Natural killer cell (primary cell): ENCODE results near the gene CREBZF. TPM values are rescaled to one million over a fixed set of nuclear protein-coding genes. Genes with fewer than 3 reads are reported as not detected.
"Not testable (repeated sequence)": the region's sequence is repeated elsewhere in the genome, so short reads cannot be mapped to it uniquely, and the experiment has no call there.

Experiments
- ATAC-seq, 3 donors: fragments of 150-1000 bp in 2 of 3; fragments of 200-7000 bp in 1 of 3; cut with Tn5 transposase; 1 replicate in 1 of 3; 2 replicates in 2 of 3; pipeline ENCODE4 v1.10.0; 2021; ENCODE audit warnings: mild to moderate bottlenecking in 2 of 3, moderate library complexity in 2 of 3
- DNase-seq, 2 donors: peaks; one replicate each; pipeline versions ENCODE4 v3.0.0 to v3.0.0-alpha.2; 2013 to 2021; ENCODE audit warnings: mixed read lengths in 1 of 2
- H3K27ac ChIP-seq: one replicate; pipeline ENCODE4 v1.5.1; 2013; ENCODE audit warnings: mild to moderate bottlenecking, low read length
- H3K27me3 ChIP-seq: one replicate; pipeline ENCODE4 v1.6.1; 2013; ENCODE audit warnings: low read length; ENCODE audit not compliant: control insufficient read depth, insufficient read depth
- H3K36me3 ChIP-seq: one replicate; pipeline ENCODE4 v1.6.1; 2013; ENCODE audit warnings: low read length; ENCODE audit not compliant: control insufficient read depth, insufficient read depth
- H3K4me1 ChIP-seq: one replicate; pipeline ENCODE4 v1.6.1; 2013; ENCODE audit warnings: low read length; ENCODE audit not compliant: control insufficient read depth, insufficient read depth
- H3K4me3 ChIP-seq: one replicate; pipeline ENCODE4 v1.5.1; 2013; ENCODE audit warnings: low read length
- H3K9me3 ChIP-seq: one replicate; pipeline ENCODE4 v1.6.1; 2013; ENCODE audit warnings: low read length; ENCODE audit not compliant: control insufficient read depth, insufficient read depth
- H3K27ac Mint-ChIP-seq, 2 donors: one replicate each; pipeline ENCODE4 v1.8.0; 2022; ENCODE audit warnings: mild to moderate bottlenecking in 2 of 2, mixed read lengths in 2 of 2, moderate library complexity in 1 of 2
- H3K27me3 Mint-ChIP-seq, 2 donors: one replicate each; pipeline ENCODE4 v1.8.0; 2022; ENCODE audit warnings: low read depth in 2 of 2, mixed read lengths in 2 of 2
- H3K36me3 Mint-ChIP-seq: one replicate; pipeline ENCODE4 v1.8.0; 2022; ENCODE audit warnings: mixed read lengths
- H3K4me1 Mint-ChIP-seq, 2 donors: one replicate each; pipeline ENCODE4 v1.8.0; 2022; ENCODE audit warnings: mixed read lengths in 2 of 2
- H3K4me3 Mint-ChIP-seq: one replicate; pipeline ENCODE4 v1.8.0; 2022; ENCODE audit warnings: mild to moderate bottlenecking, moderate library complexity, mixed read lengths
- H3K9me3 Mint-ChIP-seq, 2 donors: one replicate each; pipeline ENCODE4 v1.8.0; 2022; ENCODE audit warnings: mixed read lengths in 2 of 2
- WGBS: methylation state at CpG from one replicate; pipeline ENCODE4 v1.1.7; 2013; ENCODE audit warnings: missing lambda C conversion rate; ENCODE audit not compliant: insufficient coverage; 5-methylcytosine and 5-hydroxymethylcytosine counted together
- intact Hi-C: fragments of 100-400 bp; cut with micrococcal nuclease; formaldehyde crosslinking; loops from one replicate; pipeline ENCODE4 v1.14.2; 2022
- total RNA-seq, 4 donors: library from RNA; stranded (reverse); fragments of 120-200 nt in 1 of 4; gene quantifications; one replicate each; pipeline versions ENCODE4 v1.2.3 to v1.2.4, GENCODE V29; 2013 to 2022
- TF ChIP-seq, protein P1 (sequence below): fragments of 200-600 bp; IDR thresholded peaks from one replicate; pipeline ENCODE4 v1.8.0; 2022; ENCODE audit warnings: antibody characterized with exemption

Gene CREBZF
- total RNA-seq, 3 donors from 2014 or later (not counting 1 experiment from before 2014, with no cell fraction given) = 60.1 to 92.7 (median 82.0) TPM

DNA sequence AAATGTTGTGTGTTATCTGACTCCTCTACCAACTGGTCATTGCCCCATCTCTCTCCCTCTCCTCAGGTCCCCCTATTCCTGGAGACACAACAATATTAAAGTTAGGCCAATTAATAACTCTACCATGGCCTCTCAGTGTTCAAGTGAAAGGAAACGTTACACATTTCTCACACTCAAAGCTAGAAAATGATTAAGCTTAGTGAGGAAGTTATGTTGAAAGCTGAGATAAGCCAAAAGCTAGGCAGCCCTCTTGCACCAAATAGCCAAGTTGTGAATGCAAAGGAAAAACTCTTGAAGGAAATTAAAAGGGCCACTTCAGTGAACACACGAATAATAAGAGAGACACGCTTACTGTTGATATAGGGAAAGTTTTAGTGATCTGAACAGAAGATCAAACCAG, 44.7 kb downstream of the CREBZF start:
- peaks cover 0 to 9% of the 10 kb centered on the region in 2 donors for H3K27me3 Mint-ChIP-seq

DNA sequence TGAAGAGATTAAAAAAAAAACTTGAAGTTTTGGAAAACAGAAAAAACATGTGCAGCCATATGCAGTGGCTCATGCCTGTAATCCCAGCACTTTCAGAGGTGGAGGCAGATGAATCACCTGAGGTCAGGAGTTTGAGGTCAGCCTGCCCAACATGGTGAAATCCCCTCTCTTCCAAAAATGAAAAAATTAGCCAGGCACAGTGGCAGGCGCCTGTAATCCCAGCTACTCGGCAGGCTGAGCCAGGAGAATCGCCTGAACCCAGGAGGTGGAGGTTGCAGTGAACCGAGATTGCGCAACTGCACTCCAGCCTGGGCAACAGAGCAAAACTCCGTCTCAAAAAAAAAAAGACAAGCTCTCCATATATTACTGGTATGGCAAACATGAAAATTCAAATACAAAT, 45.4 kb downstream of the CREBZF start:
- no peaks in the 10 kb centered on the region for H3K9me3 ChIP-seq
- H3K27me3 Mint-ChIP-seq = peaks cover 0 to 6% of the 10 kb centered on the region in 2 donors
- no peaks in the 10 kb centered on the region for H3K36me3 Mint-ChIP-seq
- no peaks in the 10 kb centered on the region for H3K27me3 ChIP-seq
- WGBS = 88% methylated on average over 6 of the region's 6 CpGs
- no peaks in the 10 kb centered on the region for H3K9me3 Mint-ChIP-seq
- no peak overlapping the region for H3K27ac ChIP-seq
- no peak overlapping the region for H3K4me3 ChIP-seq
- H3K4me3 Mint-ChIP-seq = no peak overlapping the region
- TF ChIP-seq, protein P1, sequence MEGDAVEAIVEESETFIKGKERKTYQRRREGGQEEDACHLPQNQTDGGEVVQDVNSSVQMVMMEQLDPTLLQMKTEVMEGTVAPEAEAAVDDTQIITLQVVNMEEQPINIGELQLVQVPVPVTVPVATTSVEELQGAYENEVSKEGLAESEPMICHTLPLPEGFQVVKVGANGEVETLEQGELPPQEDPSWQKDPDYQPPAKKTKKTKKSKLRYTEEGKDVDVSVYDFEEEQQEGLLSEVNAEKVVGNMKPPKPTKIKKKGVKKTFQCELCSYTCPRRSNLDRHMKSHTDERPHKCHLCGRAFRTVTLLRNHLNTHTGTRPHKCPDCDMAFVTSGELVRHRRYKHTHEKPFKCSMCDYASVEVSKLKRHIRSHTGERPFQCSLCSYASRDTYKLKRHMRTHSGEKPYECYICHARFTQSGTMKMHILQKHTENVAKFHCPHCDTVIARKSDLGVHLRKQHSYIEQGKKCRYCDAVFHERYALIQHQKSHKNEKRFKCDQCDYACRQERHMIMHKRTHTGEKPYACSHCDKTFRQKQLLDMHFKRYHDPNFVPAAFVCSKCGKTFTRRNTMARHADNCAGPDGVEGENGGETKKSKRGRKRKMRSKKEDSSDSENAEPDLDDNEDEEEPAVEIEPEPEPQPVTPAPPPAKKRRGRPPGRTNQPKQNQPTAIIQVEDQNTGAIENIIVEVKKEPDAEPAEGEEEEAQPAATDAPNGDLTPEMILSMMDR = no peak
- no peak overlapping the region for H3K27ac Mint-ChIP-seq
- intact Hi-C loops = no loop called here
- H3K4me1 Mint-ChIP-seq = no peaks in the 10 kb centered on the region
- ATAC-seq (no peak), DNase-seq (no peak)
- no peaks in the 10 kb centered on the region for H3K4me1 ChIP-seq
- no peaks in the 10 kb centered on the region for H3K36me3 ChIP-seq

More for the DNA sequence above, 44.7 kb downstream of the CREBZF start:
- 43% methylated on average over 1 of the region's 3 CpGs for WGBS
- no peaks in the 10 kb centered on the region for H3K9me3 ChIP-seq
- H3K27me3 ChIP-seq = no peaks in the 10 kb centered on the region
- H3K27ac ChIP-seq = no peak overlapping the region
- DNase-seq = no peak
- H3K36me3 Mint-ChIP-seq = no peaks in the 10 kb centered on the region
- TF ChIP-seq, protein P1 = no peak
- H3K9me3 Mint-ChIP-seq = no peaks in the 10 kb centered on the region
- no peaks in the 10 kb centered on the region for H3K4me1 Mint-ChIP-seq
- no peak overlapping the region for H3K27ac Mint-ChIP-seq
- ATAC-seq = no peak
- H3K4me3 Mint-ChIP-seq = no peak overlapping the region
- H3K4me1 ChIP-seq = no peaks in the 10 kb centered on the region
- H3K36me3 ChIP-seq = no peaks in the 10 kb centered on the region
- intact Hi-C loops = no loop called here
- H3K4me3 ChIP-seq = no peak overlapping the region

DNA sequence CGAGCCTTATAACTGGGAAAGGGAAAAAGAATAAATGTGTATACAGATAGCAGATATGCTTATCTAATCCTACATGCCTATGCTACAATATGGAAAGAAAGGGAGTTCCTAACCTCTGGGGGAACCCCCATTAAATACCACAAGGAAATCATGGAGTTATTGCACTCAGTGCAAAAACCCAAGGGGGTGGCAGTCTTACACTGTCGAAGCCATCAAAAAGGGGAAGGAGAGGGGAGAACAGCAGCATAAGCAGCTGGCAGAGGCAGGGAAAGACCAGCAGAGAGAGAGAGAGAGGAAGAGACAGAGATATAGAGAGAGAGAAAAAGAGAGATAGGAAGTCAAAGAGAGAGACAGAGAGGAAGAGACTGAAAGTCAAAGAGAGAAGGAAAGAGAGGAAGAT, 53.3 kb downstream of the CREBZF start:
- WGBS = 16% methylated on average over 1 of the region's 2 CpGs
- ATAC-seq, H3K27ac ChIP-seq, H3K27ac Mint-ChIP-seq, H3K4me3 ChIP-seq, H3K4me1 ChIP-seq, H3K4me1 Mint-ChIP-seq, H3K27me3 ChIP-seq, H3K9me3 ChIP-seq, DNase-seq, H3K27me3 Mint-ChIP-seq, H3K36me3 ChIP-seq, H3K4me3 Mint-ChIP-seq, H3K9me3 Mint-ChIP-seq, intact Hi-C loops, H3K36me3 Mint-ChIP-seq: not testable (repeated sequence)

Other genes with a start within 250 kb of the CREBZF start
- 1 to 10 TPM; 1.7 to 2.9 (median 2.2) TPM for gene DLG2, start 37.8 kb downstream of the CREBZF start, total RNA-seq
- gene TMEM126B, start 36.5 kb downstream of the CREBZF start, total RNA-seq = 10 to 100 TPM; 29.4 to 38.6 (median 31.2) TPM
- 10 to 100 TPM; 16.8 to 27.6 (median 23.2) TPM for gene TMEM126A, start 17.2 kb downstream of the CREBZF start, total RNA-seq
- gene CCDC89, start 21.1 kb upstream of the CREBZF start, total RNA-seq = under 1 TPM; 0.25 to 0.31 (median 0.25) TPM
- 100 to 1,000 TPM; 116 to 237 (median 143) TPM for gene SYTL2, start 146.0 kb upstream of the CREBZF start, total RNA-seq
- under 1 TPM in 1 of 3 donors, not detected in 2; 0.12 TPM for gene CCDC83, start 190.3 kb upstream of the CREBZF start, total RNA-seq